Endothelial cell of umbilical vein (primary cell): Measurements from ENCODE around the gene TULP4. TPM values are rescaled to one million over a fixed set of nuclear protein-coding genes. Genes with fewer than 3 reads are reported as not detected.
A peak's percentile ranks its signal among the peaks of the same experiment; 100 is the strongest.

Source experiments
- BruUV-seq: library from RNA; stranded (reverse); fragments of 400-500 nt; replicated peaks from 2 replicates; lab custom pipeline; 2021; lab: Mats Ljungman, UMichigan
- CTCF ChIA-PET: fragments of 300-600, 350-600 bp; sonication (Branson Sonifier 250); formaldehyde crosslinking; loops from one replicate; lab custom pipeline; 2021; ENCODE audit warnings: antibody characterized with exemption, inconsistent platforms; lab: Charles Lee
- POLR2A ChIA-PET: fragments of 300-600, 350-600 bp; sonication (Branson Sonifier 250); formaldehyde crosslinking; loops from one replicate; lab custom pipeline; 2021; ENCODE audit warnings: antibody characterized with exemption, inconsistent platforms; lab: Charles Lee
- DNase-seq: peaks from one replicate; pipeline ENCODE4 v3.0.0-alpha.2; 2011; ENCODE audit warnings: low read depth, low spot score
- FAIRE-seq: peaks from 2 replicates; lab custom pipeline; 2011; peaks lifted over from hg19 to GRCh38; lab: Jason Lieb, UNC
- H2AFZ ChIP-seq: 2 replicates; pipeline ENCODE4 v1.6.0; 2012; ENCODE audit warnings: low read depth, low read length, control low read depth, inconsistent platforms
- H3K27ac ChIP-seq: 2 replicates; pipeline ENCODE4 v1.5.1; 2011; ENCODE audit warnings: low read depth, mild to moderate bottlenecking, control low read depth, low read length, moderate library complexity; ENCODE audit not compliant: insufficient read depth
- H3K27me3 ChIP-seq, 2 experiments: 2 replicates each; pipeline versions ENCODE4 v1.6.0 to v1.6.1; 2011; ENCODE audit warnings: low read length in 2 of 2, mixed read lengths in 1 of 2; ENCODE audit not compliant: control insufficient read depth in 2 of 2, insufficient read depth in 2 of 2
- H3K36me3 ChIP-seq, 2 experiments: 2 replicates in 1 of 2; 3 replicates in 1 of 2; pipeline ENCODE4 v1.5.1; 2011; ENCODE audit warnings: low read length in 2 of 2, mild to moderate bottlenecking in 1 of 2, moderate library complexity in 1 of 2; ENCODE audit not compliant: control insufficient read depth in 2 of 2, insufficient read depth in 2 of 2; ENCODE audit errors: extremely low read depth in 1 of 2
- H3K4me1 ChIP-seq: 3 replicates; pipeline ENCODE4 v1.5.1; 2011; ENCODE audit warnings: mild to moderate bottlenecking, low read length; ENCODE audit not compliant: control insufficient read depth, insufficient read depth; ENCODE audit errors: extremely low read depth
- H3K4me2 ChIP-seq: 2 replicates; pipeline ENCODE4 v1.6.1; 2011; ENCODE audit warnings: low read length, control low read depth, mixed read lengths; ENCODE audit not compliant: insufficient read depth
- H3K4me3 ChIP-seq, 3 experiments: fragments of 200-600 bp in 1 of 3; sonication (generic), shearing (Covaris generic) in 1 of 3; replicated peaks in 1 of 3; 2 replicates each; pipeline ENCODE4 v1.5.1; 2011 to 2016; ENCODE audit warnings: control low read depth in 3 of 3, low read length in 3 of 3, mild to moderate bottlenecking in 2 of 3, inconsistent platforms in 1 of 3, low read depth in 1 of 3, moderate library complexity in 1 of 3; ENCODE audit not compliant: insufficient read depth in 1 of 3
- H3K79me2 ChIP-seq: 2 replicates; pipeline ENCODE4 v1.6.0; 2012; ENCODE audit warnings: low read length, inconsistent platforms; ENCODE audit not compliant: control insufficient read depth, insufficient read depth
- H3K9ac ChIP-seq: replicated peaks from 2 replicates; pipeline ENCODE3; 2011; ENCODE audit warnings: low read length, control low read depth; ENCODE audit not compliant: insufficient read depth; ENCODE audit errors: extremely low read depth
- H3K9me1 ChIP-seq: replicated peaks from 3 replicates; pipeline ENCODE4 v1.6.0; 2011; ENCODE audit warnings: mild to moderate bottlenecking, low read length; ENCODE audit not compliant: control insufficient read depth, insufficient read depth; ENCODE audit errors: extremely low read depth
- H3K9me3 ChIP-seq: replicated peaks from 2 replicates; pipeline ENCODE4 v1.5.1; 2012; ENCODE audit warnings: low read length, inconsistent platforms; ENCODE audit not compliant: control insufficient read depth, insufficient read depth
- H4K20me1 ChIP-seq: replicated peaks from 2 replicates; pipeline ENCODE3; 2011; ENCODE audit warnings: mild to moderate bottlenecking, low read length; ENCODE audit not compliant: control insufficient read depth, insufficient read depth; ENCODE audit errors: extremely low read depth
- EZH2 ChIP-seq: IDR thresholded peaks from 2 replicates; pipeline ENCODE4 v1.6.1; 2012; ENCODE audit warnings: borderline replicate concordance, low read depth, mild to moderate bottlenecking, moderate library complexity, low read length, inconsistent platforms; ENCODE audit not compliant: severe bottlenecking
- FOS ChIP-seq: IDR thresholded peaks from 2 replicates; pipeline ENCODE4 v1.6.1; 2011; ENCODE audit warnings: mild to moderate bottlenecking, low read length, moderate library complexity, borderline replicate concordance; ENCODE audit not compliant: insufficient read depth
- GATA2 ChIP-seq: IDR thresholded peaks from 2 replicates; pipeline ENCODE4 v1.7.0; 2011; ENCODE audit warnings: low read depth, mild to moderate bottlenecking, moderate library complexity, mixed read lengths, low read length; ENCODE audit not compliant: insufficient read length, insufficient read depth
- JUN ChIP-seq: IDR thresholded peaks from 2 replicates; pipeline ENCODE4 v1.6.1; 2011; ENCODE audit warnings: borderline replicate concordance, low read depth; ENCODE audit not compliant: insufficient read length, insufficient read depth
- MAX ChIP-seq: IDR thresholded peaks from 2 replicates; pipeline ENCODE4 v1.6.1; 2011; ENCODE audit not compliant: insufficient read depth, insufficient read length
- MYC ChIP-seq: IDR thresholded peaks from one replicate; pipeline ENCODE4 v1.6.1; 2011; ENCODE audit warnings: mild to moderate bottlenecking, low read depth, low read length
- POLR2A ChIP-seq: IDR thresholded peaks from 2 replicates; pipeline ENCODE4 v1.6.1; 2012; ENCODE audit warnings: low read depth, mild to moderate bottlenecking, control low read depth, low read length
- POLR2AphosphoS5 ChIP-seq: IDR thresholded peaks from 2 replicates; pipeline ENCODE4 v1.6.1; 2012; ENCODE audit warnings: low read depth, mild to moderate bottlenecking, control low read depth, low read length, moderate library complexity; ENCODE audit not compliant: insufficient read depth
- dilution Hi-C: fragments of 300-500 bp; cut with MboI; formaldehyde crosslinking; loops from one replicate; pipeline ENCODE4 v1.15.0; 2019; ENCODE audit warnings: low sequenced_read_pairs; ENCODE audit not compliant: extremely low pct_ligation_motif_present
- intact Hi-C: fragments of 100-400 bp; cut with micrococcal nuclease; formaldehyde crosslinking; loops from one replicate; pipeline ENCODE4 v1.10.0; 2022
- polyA plus RNA-seq, 4 experiments: library from polyadenylated mRNA; depleted of rRNA in 3 of 4; stranded (reverse) in 3 of 4; unstranded in 1 of 4; fragments of >200 nt; gene quantifications; 2 replicates each; pipeline versions ENCODE4 v1.2.1 to v1.2.3, GENCODE V29; 2011 to 2012; ENCODE audit warnings: missing spikeins in 1 of 4
- total RNA-seq: library from RNA; stranded (reverse); gene quantifications from 2 replicates; pipeline ENCODE4 v1.2.3, GENCODE V29; 2021
- TF ChIP-seq, protein P1 (sequence below), 2 donors: IDR thresholded peaks; 1 replicate in 1 of 2; 2 replicates in 1 of 2; pipeline ENCODE4 v1.5.1; 2011; ENCODE audit warnings: low read length in 2 of 2, mild to moderate bottlenecking in 2 of 2, moderate library complexity in 2 of 2, control low read depth in 1 of 2, inconsistent platforms in 1 of 2, low read depth in 1 of 2; ENCODE audit not compliant: insufficient read depth in 1 of 2; ENCODE audit errors: extremely low read depth in 1 of 2

Gene TULP4
- total and polyA plus RNA-seq, 2 donors (not counting 3 experiments of a cell fraction or from before 2014, with no cell fraction given): 10.8 to 55.1 TPM

DNA sequence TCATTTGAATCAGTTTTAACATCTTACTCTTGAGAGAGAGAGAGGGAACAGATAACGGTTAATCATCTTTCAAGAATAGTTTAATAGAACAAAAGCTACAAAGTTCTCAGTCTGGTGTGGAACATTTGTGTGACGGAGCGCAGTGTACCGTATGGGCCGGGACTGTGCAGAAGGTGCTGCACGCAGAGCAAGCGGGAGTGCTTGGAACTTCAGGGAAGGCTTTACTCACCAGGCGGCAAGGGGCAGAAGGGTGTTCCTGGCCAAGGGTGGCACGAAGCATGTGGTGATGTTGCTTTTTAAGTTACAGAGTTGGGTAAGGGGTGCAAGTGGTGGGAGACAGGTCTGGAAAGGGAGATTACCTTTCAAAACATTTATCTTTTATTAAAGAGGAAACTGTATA, 95.7 kb downstream of the TULP4 start:
- Histone ChIP-seq H3K9me1 (no peaks in the 10 kb centered on the region), H3K79me2 (peaks cover 5% of the 10 kb centered on the region), H3K9me3 (no peaks in the 10 kb centered on the region), H3K27ac (peak overlapping the region; percentile 94), H3K36me3 (no peaks in the 10 kb centered on the region), H3K9ac (peak overlapping the region; percentile 37), H3K4me2 (no peak overlapping the region), H3K4me1 (peaks cover 54% of the 10 kb centered on the region), H4K20me1 (no peaks in the 10 kb centered on the region), H3K27me3 (no peaks in the 10 kb centered on the region), H2AFZ (no peak overlapping the region), H3K4me3 (no peak overlapping the region)
- BruUV-seq: no TSS peak
- DNase-seq (no peak), FAIRE-seq (no peak)
- ChIA-PET POLR2A (no interaction called here), CTCF (interaction anchor here (0.7 to 2.9 kb wide), 8 partner anchors 8 to 187 kb away, joined by 3 to 14 read pairs (median 4); no protein-coding TSS in a partner anchor)
- intact Hi-C loops (loop anchor here (1.0 to 5.0 kb wide), 6 partner anchors 9 to 224 kb away; no protein-coding TSS in a partner anchor), dilution Hi-C loops (no loop called here)
- TF ChIP-seq EZH2 (no peak), JUN (no peak), FOS (no peak), POLR2AphosphoS5 (no peak), POLR2A (no peak), GATA2 (no peak), MYC (no peak), MAX (no peak)
- TF ChIP-seq, protein P1, sequence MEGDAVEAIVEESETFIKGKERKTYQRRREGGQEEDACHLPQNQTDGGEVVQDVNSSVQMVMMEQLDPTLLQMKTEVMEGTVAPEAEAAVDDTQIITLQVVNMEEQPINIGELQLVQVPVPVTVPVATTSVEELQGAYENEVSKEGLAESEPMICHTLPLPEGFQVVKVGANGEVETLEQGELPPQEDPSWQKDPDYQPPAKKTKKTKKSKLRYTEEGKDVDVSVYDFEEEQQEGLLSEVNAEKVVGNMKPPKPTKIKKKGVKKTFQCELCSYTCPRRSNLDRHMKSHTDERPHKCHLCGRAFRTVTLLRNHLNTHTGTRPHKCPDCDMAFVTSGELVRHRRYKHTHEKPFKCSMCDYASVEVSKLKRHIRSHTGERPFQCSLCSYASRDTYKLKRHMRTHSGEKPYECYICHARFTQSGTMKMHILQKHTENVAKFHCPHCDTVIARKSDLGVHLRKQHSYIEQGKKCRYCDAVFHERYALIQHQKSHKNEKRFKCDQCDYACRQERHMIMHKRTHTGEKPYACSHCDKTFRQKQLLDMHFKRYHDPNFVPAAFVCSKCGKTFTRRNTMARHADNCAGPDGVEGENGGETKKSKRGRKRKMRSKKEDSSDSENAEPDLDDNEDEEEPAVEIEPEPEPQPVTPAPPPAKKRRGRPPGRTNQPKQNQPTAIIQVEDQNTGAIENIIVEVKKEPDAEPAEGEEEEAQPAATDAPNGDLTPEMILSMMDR (IDR thresholded peaks at IDR 0.05; ENCODE audit: extremely low read depth in 1 of 2, insufficient read depth in 1 of 2, low read depth in 1 of 2, low read length in 2 of 2): no peak
